K562 (cell line): ENCODE data around the gene HIVEP3. TPM values are rescaled to one million over a fixed set of nuclear protein-coding genes. Genes with fewer than 3 reads are reported as not detected.

Experiments used
- ATAC-seq: fragments of 200-7000 bp; cut with Tn5 transposase; 3 replicates; pipeline ENCODE4 v1.9.1; 2020; ENCODE audit warnings: moderate library complexity
- BruUV-seq: library from RNA; stranded (reverse); fragments of 400-500 nt; replicated peaks from 2 replicates; lab custom pipeline; 2021; lab: Mats Ljungman, UMichigan
- CTCF ChIA-PET: fragments of 300-600 bp; formaldehyde crosslinking; extraction: SDS; loops from one replicate; lab custom pipeline; 2021; ENCODE audit warnings: low intra/inter-chr PET ratio; lab: Yijun Ruan, JAX
- POLR2A ChIA-PET: fragments of 300-600, 350-650 bp; sonication (Branson Sonifier 250); formaldehyde crosslinking; extraction: SDS; loops from one replicate; lab custom pipeline; 2021; ENCODE audit warnings: antibody characterized with exemption, inconsistent platforms; lab: Yijun Ruan, JAX
- DNase-seq, 4 experiments: peaks; one replicate each; pipeline versions ENCODE4 v3.0.0 to v3.0.0-alpha.2; 2011 to 2018; ENCODE audit warnings: low spot score in 3 of 4, mixed read lengths in 3 of 4; ENCODE audit errors: extremely low read depth in 1 of 4
- FAIRE-seq: peaks from 2 replicates; lab custom pipeline; 2011; peaks lifted over from hg19 to GRCh38; lab: Jason Lieb, UNC
- H2AFZ ChIP-seq: 2 replicates; pipeline ENCODE4 v1.6.0; 2011; ENCODE audit warnings: low read depth, low read length, control low read depth, inconsistent platforms
- H3K27ac ChIP-seq: fragments of 200-600 bp; 3 replicates; pipeline ENCODE4 v1.8.0; 2011; ENCODE audit warnings: low read depth, mild to moderate bottlenecking, control low read depth, inconsistent platforms, low read length, moderate library complexity, mixed read lengths; ENCODE audit errors: extremely low read depth
- H3K27me3 ChIP-seq, 2 experiments: fragments of 300-600 bp in 1 of 2; 2 replicates in 1 of 2; 3 replicates in 1 of 2; pipeline versions ENCODE4 v1.6.0 to v1.8.0; 2011; ENCODE audit warnings: inconsistent platforms in 2 of 2, low read length in 2 of 2, mild to moderate bottlenecking in 1 of 2, mixed read lengths in 1 of 2, moderate library complexity in 1 of 2; ENCODE audit not compliant: control insufficient read depth in 2 of 2, insufficient read depth in 2 of 2
- H3K36me3 ChIP-seq: fragments of 300-600 bp; 3 replicates; pipeline ENCODE4 v1.8.0; 2011; ENCODE audit warnings: mild to moderate bottlenecking, low read length, inconsistent platforms; ENCODE audit not compliant: control insufficient read depth, insufficient read depth
- H3K4me1 ChIP-seq, 2 experiments: fragments of 200-600 bp in 1 of 2; replicated peaks in 1 of 2; 2 replicates in 1 of 2; 3 replicates in 1 of 2; pipeline versions ENCODE4 v1.5.1 to v1.8.0; 2011; ENCODE audit warnings: inconsistent platforms in 2 of 2, low read length in 2 of 2, mild to moderate bottlenecking in 1 of 2, mixed read lengths in 1 of 2, moderate library complexity in 1 of 2; ENCODE audit not compliant: control insufficient read depth in 2 of 2, insufficient read depth in 2 of 2
- H3K4me2 ChIP-seq: 2 replicates; pipeline ENCODE4 v1.6.1; 2011; ENCODE audit warnings: low read length, control low read depth, inconsistent platforms, mixed read lengths; ENCODE audit not compliant: insufficient read depth
- H3K4me3 ChIP-seq: fragments of 200-600 bp; sonication (generic), shearing (Covaris generic); 2 replicates; pipeline ENCODE4 v1.5.1; 2016; ENCODE audit warnings: control low read depth, inconsistent platforms
- H3K79me2 ChIP-seq: fragments of 200-600 bp; 3 replicates; pipeline ENCODE4 v1.8.0; 2011; ENCODE audit warnings: low read length, inconsistent platforms; ENCODE audit not compliant: control insufficient read depth, insufficient read depth
- H3K9ac ChIP-seq, 2 experiments: 2 replicates each; pipeline versions ENCODE4 v1.6.0 to v1.6.1; 2011; ENCODE audit warnings: low read depth in 2 of 2, low read length in 2 of 2, control low read depth in 1 of 2, inconsistent platforms in 1 of 2, mild to moderate bottlenecking in 1 of 2, mixed read lengths in 1 of 2; ENCODE audit not compliant: insufficient read depth in 1 of 2
- H3K9me1 ChIP-seq: one replicate; pipeline ENCODE4 v1.6.0; 2011; ENCODE audit warnings: inconsistent platforms, mild to moderate bottlenecking, low read length, moderate library complexity; ENCODE audit not compliant: control insufficient read depth, insufficient read depth
- H3K9me3 ChIP-seq: replicated peaks from 2 replicates; pipeline ENCODE4 v1.5.1; 2011; ENCODE audit warnings: low read depth, low read length, inconsistent platforms; ENCODE audit not compliant: control insufficient read depth, insufficient read depth
- H4K20me1 ChIP-seq: replicated peaks from 2 replicates; pipeline ENCODE4 v1.6.1; 2011; ENCODE audit warnings: low read length, inconsistent platforms, mixed read lengths; ENCODE audit not compliant: control insufficient read depth, insufficient read depth
- BCOR ChIP-seq: fragments of 450-650 bp; IDR thresholded peaks from 2 replicates; pipeline ENCODE4 v1.6.1; 2016
- KDM1A ChIP-seq, 2 experiments: fragments of 450-650 bp; IDR thresholded peaks; 2 replicates each; pipeline ENCODE4 v1.6.1; 2016; ENCODE audit warnings: mild to moderate bottlenecking in 2 of 2
- PTRF ChIP-seq: fragments of 450-650 bp; IDR thresholded peaks from 2 replicates; pipeline ENCODE4 v1.6.1; 2016; ENCODE audit warnings: mild to moderate bottlenecking, missing genetic modification characterization, missing compliant biosample characterization
- RBM25 ChIP-seq: fragments of 200-400 bp; formaldehyde crosslinking; IDR thresholded peaks from 2 replicates; pipeline ENCODE4 v1.6.1; 2018; ENCODE audit warnings: low read length, low read depth, moderate library complexity; ENCODE audit not compliant: severe bottlenecking
- USF1 ChIP-seq: sonication (generic); formaldehyde crosslinking; IDR thresholded peaks from 2 replicates; pipeline ENCODE4 v1.9.0; 2022; ENCODE audit warnings: mild to moderate bottlenecking, missing genetic modification reagents
- ZC3H4 ChIP-seq: sonication (generic); formaldehyde crosslinking; IDR thresholded peaks from 2 replicates; pipeline ENCODE4 v1.9.0; 2021; ENCODE audit warnings: missing genetic modification reagents, borderline replicate concordance
- WGBS: fragments of 100-300 bp; shearing (Covaris generic); methylation state at CpG from one replicate; pipeline ENCODE4 v1.1.6; 2016; ENCODE audit warnings: low coverage, mixed read lengths; ENCODE audit not compliant: insufficient coverage; ENCODE audit errors: missing lambda C conversion rate; 5-methylcytosine and 5-hydroxymethylcytosine counted together
- in situ Hi-C: fragments of 300-500 bp; cut with MboI; formaldehyde crosslinking; loops from 4 replicates; pipeline ENCODE4 v1.15.0; 2018; ENCODE audit warnings: inconsistent platforms, mixed read lengths
- intact Hi-C: fragments of 100-400 bp; cut with micrococcal nuclease; formaldehyde crosslinking; loops from 2 replicates; pipeline ENCODE4 v1.14.2; 2022
- polyA plus RNA-seq, 8 experiments: library from polyadenylated mRNA; depleted of rRNA in 4 of 8; stranded (reverse) in 5 of 8; unstranded in 3 of 8; fragments of >200 nt; fragmentation: Nextera tagmentation in 2 of 8; fragmentation: Illumina TruSeq in 1 of 8; extraction: Ambion mirVana in 2 of 8; extraction: Trizol in 1 of 8; gene quantifications; 2 replicates each; pipeline versions ENCODE4 v1.2.1 to v1.2.3, GENCODE V29; 2011 to 2014; ENCODE audit warnings: inconsistent platforms in 1 of 8, missing spikeins in 1 of 8
- total RNA-seq, 7 experiments: library from RNA; depleted of rRNA in 6 of 7; stranded (reverse); fragments of >200 nt in 6 of 7; fragmentation: Illumina TruSeq in 2 of 7; extraction: Trizol in 2 of 7; gene quantifications; 2 replicates each; pipeline versions ENCODE4 v1.2.1 to v1.2.3, GENCODE V29; 2011 to 2021; ENCODE audit warnings: low replicate concordance in 1 of 7

HIVEP3 gene
- total and polyA plus RNA-seq, 9 of the 15 experiments (the other 6 are each of a cell fraction or from before 2014, with no cell fraction given): 0.09 to 0.58 (median 0.34) TPM; not detected in 1

- FAIRE-seq (peak; percentile 37), ATAC-seq (no peak), DNase-seq (no peak)
- TF ChIP-seq PTRF (0 out of 2 replicates have a peak, but pooled peaks have one; percentile 9), BCOR (peak; percentile 82), KDM1A (IDR thresholded peaks at IDR 0.05) (peak; percentile 27 to 49; a peak in 2 of 4 replicates), ZC3H4 (CRISPR knock-in tag) (no peak), USF1 (CRISPR knock-in tag) (no peak), RBM25 (peak; percentile 95)
- POLR2A ChIA-PET: interaction anchor here (0.8 to 1.3 kb wide), 3 partner anchors 11 to 284 kb away, joined by 3 to 5 read pairs (median 3); no protein-coding TSS in a partner anchor
- H3K4me2 ChIP-seq: no peak overlapping the region
- BruUV-seq: no TSS peak
- in situ Hi-C loops: no loop called here
- H3K9me3 ChIP-seq: no peaks in the 10 kb centered on the region
- no peaks in the 10 kb centered on the region for H3K36me3 ChIP-seq
- no peaks in the 10 kb centered on the region for H3K27me3 ChIP-seq
- no peaks in the 10 kb centered on the region for H3K79me2 ChIP-seq
- no peaks in the 10 kb centered on the region for H3K9me1 ChIP-seq
- peak overlapping the region; percentile 75 for H2AFZ ChIP-seq
- no peak overlapping the region for H3K4me3 ChIP-seq
- H4K20me1 ChIP-seq: no peaks in the 10 kb centered on the region
- WGBS: 50% methylated on average over 4 of the region's 4 CpGs
- H3K27ac ChIP-seq: no peak overlapping the region
- intact Hi-C loops: no loop called here
- no peak overlapping the region for H3K9ac ChIP-seq
- peaks cover 8 to 34% of the 10 kb centered on the region in 2 experiments for H3K4me1 ChIP-seq
- CTCF ChIA-PET: no interaction called here
Observed at GRCh38 chr1:41894101-41894807, 24.5 kb downstream of the HIVEP3 start.
